Astrocyte of the cerebellum (primary cell): ENCODE measurements around the gene MRTFB.
A peak's percentile ranks its signal among the peaks of the same experiment; 100 is the strongest.

Experiments used
- DNase-seq: peaks from one replicate; pipeline ENCODE4 v3.0.0-alpha.2; 2011; ENCODE audit warnings: low read depth
- H3K4me3 ChIP-seq: 2 replicates; pipeline ENCODE4 v1.5.1; 2011; ENCODE audit warnings: mild to moderate bottlenecking, low read depth, low read length, moderate library complexity
- CTCF ChIP-seq: IDR thresholded peaks from 2 replicates; pipeline ENCODE4 v1.5.1; 2012; ENCODE audit warnings: low read length, low read depth, moderate library complexity, mild to moderate bottlenecking; ENCODE audit errors: missing control alignments
- in situ Hi-C: cut with HindIII; loops from 2 replicates; pipeline ENCODE4 v1.10.0; 2017; ENCODE audit warnings: low sequenced_read_pairs

MRTFB gene

GRCh38 chr16:14109782-14110727 is 38.9 kb downstream of the MRTFB start:
- no peak for DNase-seq
- in situ Hi-C loops: loop anchor here (5.0 kb wide), 1 partner anchor 52 kb away; no protein-coding TSS in a partner anchor
- TF ChIP-seq CTCF: no peak
- H3K4me3 ChIP-seq: no peak overlapping the region

- TF ChIP-seq CTCF: no peak
- H3K4me3 ChIP-seq: no peak overlapping the region
- in situ Hi-C loops: loop anchor here (5.0 kb wide), 1 partner anchor 52 kb away; no protein-coding TSS in a partner anchor
- peak; percentile 8 for DNase-seq
Observed at GRCh38 chr16:14110728-14111251, 39.7 kb downstream of the MRTFB start.

- TF ChIP-seq CTCF: no peak
- H3K4me3 ChIP-seq: no peak overlapping the region
- peak; percentile 15 for DNase-seq
- in situ Hi-C loops: loop anchor here (5.0 kb wide), 1 partner anchor 50 kb away; no protein-coding TSS in a partner anchor
Observed at GRCh38 chr16:14111713-14112538, 40.8 kb downstream of the MRTFB start.

- in situ Hi-C loops: loop anchor here (5.0 kb wide), 1 partner anchor 50 kb away; no protein-coding TSS in a partner anchor
- TF ChIP-seq CTCF: no peak
- no peak overlapping the region for H3K4me3 ChIP-seq
- no peak for DNase-seq
Observed at GRCh38 chr16:14112539-14112856, 41.4 kb downstream of the MRTFB start.

GRCh38 chr16:14113344-14113743 is 42.2 kb downstream of the MRTFB start:
- DNase-seq: no peak
- H3K4me3 ChIP-seq: no peak overlapping the region
- in situ Hi-C loops: loop anchor here (5.0 kb wide), 1 partner anchor 49 kb away; no protein-coding TSS in a partner anchor
- no peak for TF ChIP-seq CTCF

GRCh38 chr16:14117051-14117450 is 45.9 kb downstream of the MRTFB start:
- H3K4me3 ChIP-seq: no peak overlapping the region
- no peak for DNase-seq
- in situ Hi-C loops: no loop called here
- no peak for TF ChIP-seq CTCF
